ENCODE data around the gene DGKD. TPM values are rescaled to one million over a fixed set of nuclear protein-coding genes. Genes with fewer than 3 reads are reported as not detected.
A peak's percentile ranks its signal among the peaks of the same experiment; 100 is the strongest.

Gene DGKD
- total and polyA plus RNA-seq, 10 of the 15 experiments (the other 5 are each of a cell fraction or from before 2014, with no cell fraction given), result 2.7 to 81.9 (median 27.0) TPM

- TF ChIP-seq, protein P1, sequence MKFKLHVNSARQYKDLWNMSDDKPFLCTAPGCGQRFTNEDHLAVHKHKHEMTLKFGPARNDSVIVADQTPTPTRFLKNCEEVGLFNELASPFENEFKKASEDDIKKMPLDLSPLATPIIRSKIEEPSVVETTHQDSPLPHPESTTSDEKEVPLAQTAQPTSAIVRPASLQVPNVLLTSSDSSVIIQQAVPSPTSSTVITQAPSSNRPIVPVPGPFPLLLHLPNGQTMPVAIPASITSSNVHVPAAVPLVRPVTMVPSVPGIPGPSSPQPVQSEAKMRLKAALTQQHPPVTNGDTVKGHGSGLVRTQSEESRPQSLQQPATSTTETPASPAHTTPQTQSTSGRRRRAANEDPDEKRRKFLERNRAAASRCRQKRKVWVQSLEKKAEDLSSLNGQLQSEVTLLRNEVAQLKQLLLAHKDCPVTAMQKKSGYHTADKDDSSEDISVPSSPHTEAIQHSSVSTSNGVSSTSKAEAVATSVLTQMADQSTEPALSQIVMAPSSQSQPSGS (IDR thresholded peaks at IDR 0.05; ENCODE audit: low read length), result peak; percentile 70
- TF ChIP-seq BMI1 (IDR thresholded peaks at IDR 0.05; ENCODE audit: borderline replicate concordance) (peak; percentile 73; the same call in 1 of the 2 replicates), SPI1 (IDR thresholded peaks at IDR 0.05; ENCODE audit: borderline replicate concordance, insufficient read depth, low read depth, low read length) (peak; percentile 86), RCOR1 (conservative IDR thresholded peaks at IDR 0.05; ENCODE audit: low read depth, low read length) (no peak), IKZF2 (IDR thresholded peaks at IDR 0.05) (peak; percentile 74 to 86), ZBED1 (IDR thresholded peaks at IDR 0.05; ENCODE audit: borderline replicate concordance) (no peak), NR2C1 (IDR thresholded peaks at IDR 0.05) (no peak), IRF4 (IDR thresholded peaks at IDR 0.05; ENCODE audit: low read depth, low read length) (0 out of 2 replicates have a peak, but pooled peaks have one; percentile 28), SMAD1 (IDR thresholded peaks at IDR 0.05; ENCODE audit: low read depth, partially characterized antibody) (no peak), TCF3 (IDR thresholded peaks at IDR 0.05; ENCODE audit: borderline replicate concordance, insufficient read depth, low read depth, low read length) (0 out of 2 replicates have a peak, but pooled peaks have one; percentile 58), RELA (IDR thresholded peaks at IDR 0.05; ENCODE audit: borderline replicate concordance, partially characterized antibody) (no peak), NR2F1 (conservative IDR thresholded peaks at IDR 0.05) (peak; percentile 82), SKIL (IDR thresholded peaks at IDR 0.05; ENCODE audit: low read depth, poor library complexity, severe bottlenecking) (peak; percentile 99), MEF2A (IDR thresholded peaks at IDR 0.05; ENCODE audit: insufficient read depth, low read depth, low read length) (peak; percentile 36), NFIC (IDR thresholded peaks at IDR 0.05; ENCODE audit: low read depth, low read length) (peak; percentile 90), DPF2 (IDR thresholded peaks at IDR 0.05) (peak; percentile 86), MXI1 (IDR thresholded peaks at IDR 0.05; ENCODE audit: low read depth, low read length) (0 out of 2 replicates have a peak, but pooled peaks have one; percentile 16), EP300 (IDR thresholded peaks at IDR 0.05; ENCODE audit: borderline replicate concordance in 1 of 2, control insufficient read depth in 1 of 2, low read depth in 2 of 2, low read length in 2 of 2) (peak; percentile 21 to 48; a peak in 3 of 4 replicates), FOXM1 (IDR thresholded peaks at IDR 0.05; ENCODE audit: low read depth, low read length) (peak; percentile 40; the same call in 1 of the 2 replicates)
These were observed 165.7 kb downstream of the DGKD start (continued) for GRCh38 chr2:233519787-233520611.
